RCC 7860 (cell line): ENCODE measurements around the gene VWCE.
"Not testable (repeated sequence)": the region's sequence is repeated elsewhere in the genome, so short reads cannot be mapped to it uniquely, and the experiment has no call there.

Experiments used
- DNase-seq: peaks from one replicate; pipeline ENCODE4 v3.0.0-alpha.2; 2015; ENCODE audit warnings: low spot score
- FAIRE-seq: peaks from 2 replicates; lab custom pipeline; 2012; peaks lifted over from hg19 to GRCh38; lab: Jason Lieb, UNC

The VWCE gene

DNA sequence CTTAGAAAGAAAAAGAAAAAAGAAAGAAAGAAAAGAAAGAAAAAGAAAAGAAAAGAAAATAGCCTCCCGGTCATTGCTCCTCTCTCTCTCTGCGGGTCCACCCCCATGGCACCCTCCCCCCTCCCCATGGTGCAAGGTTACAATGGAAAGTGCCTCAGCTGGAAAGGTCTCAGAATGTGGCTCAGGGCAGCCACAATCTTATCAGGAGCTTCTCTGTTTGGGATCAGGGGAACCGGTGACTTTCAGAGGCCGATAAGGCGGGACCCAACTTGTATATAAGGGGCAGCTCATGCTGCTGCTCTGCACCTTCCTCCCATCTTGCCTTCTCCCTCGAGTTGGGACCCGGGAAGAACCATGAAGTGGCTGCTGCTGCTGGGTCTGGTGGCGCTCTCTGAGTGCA lies 73.1 kb downstream of the VWCE start, which contains the start of gene PGA4:
TSS of gene PGA4 (plus strand) at position 301 of the 400 bp plus-strand sequence. CDS start at position 355, 54 bp downstream.
- not testable (repeated sequence) for DNase-seq, FAIRE-seq

DNA sequence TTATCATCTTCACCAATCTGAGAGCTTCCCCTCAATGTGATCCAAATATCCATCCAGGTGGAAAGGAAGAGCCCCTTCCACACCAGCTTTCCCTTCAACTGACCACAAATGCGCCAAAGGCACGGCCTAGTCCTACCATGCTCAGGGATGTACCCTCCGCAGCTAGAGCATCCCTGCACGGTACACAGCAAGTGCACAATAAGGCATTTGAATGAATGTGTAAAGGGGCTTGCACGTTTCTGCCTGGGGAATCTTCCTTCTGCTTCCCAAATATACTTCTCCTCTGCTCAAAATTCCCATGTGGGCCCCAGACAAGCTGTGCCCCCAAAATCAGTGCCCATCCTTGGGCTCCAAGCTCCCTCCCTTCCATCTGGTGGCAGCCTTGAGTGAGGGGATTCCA lies 76.1 kb downstream of the VWCE start:
- not testable (repeated sequence) for FAIRE-seq

DNA sequence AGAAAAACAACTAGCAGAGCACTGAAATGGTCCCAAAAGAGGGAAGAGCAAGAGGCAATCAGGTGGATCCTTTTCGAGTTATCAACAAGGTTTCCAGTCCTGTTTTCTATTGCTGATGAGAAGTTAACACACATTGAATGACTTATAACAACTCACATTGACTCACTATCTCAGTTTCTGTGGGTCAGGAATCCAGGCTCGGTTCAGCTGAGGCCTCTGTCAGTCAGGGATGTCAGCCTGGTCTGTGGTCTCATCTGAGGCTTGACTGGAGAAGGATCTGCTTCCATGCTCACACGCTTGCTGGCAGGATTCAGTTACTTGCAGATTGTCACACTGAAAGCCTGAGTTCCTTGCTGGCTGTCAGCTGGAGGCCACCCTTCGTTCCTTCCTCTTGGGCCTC lies 76.8 kb downstream of the VWCE start:
- not testable (repeated sequence) for FAIRE-seq, DNase-seq

More for the DNA sequence above, 76.1 kb downstream of the VWCE start:
- not testable (repeated sequence) for DNase-seq

- DNase-seq, FAIRE-seq: not testable (repeated sequence)
Observed at GRCh38 chr11:61213711-61214324, 81.3 kb downstream of the VWCE start.

DNA sequence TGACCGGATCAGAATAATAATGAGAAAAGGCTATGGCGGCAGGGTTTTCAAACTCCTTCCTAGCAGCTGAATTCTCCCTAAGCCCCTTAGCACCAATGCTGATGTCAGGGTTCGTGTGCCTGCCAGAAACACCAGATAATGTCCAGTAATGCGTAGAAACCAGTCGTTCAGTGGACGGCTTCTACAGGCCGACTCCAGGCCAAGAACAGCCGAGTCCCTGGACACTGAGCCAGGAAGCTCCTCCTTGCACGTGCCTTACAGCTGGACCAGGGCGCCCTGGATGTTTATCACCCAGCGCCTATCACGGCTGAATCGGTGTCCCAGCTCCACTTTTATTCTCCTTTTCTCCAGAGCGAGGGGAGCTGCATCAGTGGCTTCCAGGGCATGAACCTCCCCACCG lies 82.9 kb downstream of the VWCE start:
- not testable (repeated sequence) for FAIRE-seq, DNase-seq

DNA sequence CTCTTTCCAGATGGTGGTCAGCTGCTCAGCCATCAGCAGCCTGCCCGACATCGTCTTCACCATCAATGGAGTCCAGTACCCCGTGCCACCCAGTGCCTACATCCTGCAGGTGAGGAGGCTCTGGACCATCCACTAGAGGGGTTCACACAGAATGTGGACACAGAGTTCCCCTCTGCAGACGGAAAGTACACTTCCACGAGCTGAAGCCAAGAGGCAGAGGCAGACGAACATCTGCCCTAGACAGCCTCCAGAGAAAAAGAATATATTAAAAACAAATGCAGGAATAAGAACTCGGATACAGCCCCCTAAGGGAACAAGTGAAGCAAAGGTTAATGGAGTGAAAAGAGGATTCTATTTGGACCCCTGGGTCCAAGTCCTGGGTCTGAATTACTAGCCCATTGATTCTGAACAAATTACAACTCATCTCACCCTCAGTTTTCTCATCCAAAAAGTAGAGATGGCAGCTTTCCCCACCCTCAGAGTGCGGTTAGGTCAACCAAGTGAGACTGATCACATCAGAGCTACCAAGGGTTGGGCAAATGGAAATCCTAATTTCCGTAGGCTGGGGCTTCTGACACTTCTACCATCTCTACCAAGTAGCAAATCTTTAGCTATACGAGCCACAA lies 83.7 kb downstream of the VWCE start:
- DNase-seq, FAIRE-seq: not testable (repeated sequence)

- not testable (repeated sequence) for FAIRE-seq, DNase-seq
Observed at GRCh38 chr11:61210629-61211028, 84.5 kb downstream of the VWCE start.
